Activated CD4-positive, alpha-beta T cell treated with anti-CD3 and anti-CD28 coated beads, Interleukin-2, Interleukin-4, amounts not matched to agents 100 ng/mL and 50 ng/mL, durations not matched to agents 16 hours and 8 hours (primary cell): ENCODE measurements around the gene ICOSLG.
"Not testable (repeated sequence)": the region's sequence is repeated elsewhere in the genome, so short reads cannot be mapped to it uniquely, and the experiment has no call there.

Experiments used
- DNase-seq: peaks from one replicate; pipeline ENCODE4 v3.0.0-alpha.2; 2020; ENCODE audit warnings: low spot score

ICOSLG gene

GRCh38 chr21:44176127-44176526, 64.6 kb downstream of the ICOSLG start:
- DNase-seq: not testable (repeated sequence)

- DNase-seq: not testable (repeated sequence)
Observed at GRCh38 chr21:44175189-44175588, 65.6 kb downstream of the ICOSLG start.
